LNCAP (cell line): ENCODE data around the gene UROS.

Experiments
- CTCF ChIP-seq: fragments of 450-650 bp; IDR thresholded peaks from 2 replicates; pipeline ENCODE4 v1.5.1; 2017; ENCODE audit warnings: mild to moderate bottlenecking

The UROS gene

DNA sequence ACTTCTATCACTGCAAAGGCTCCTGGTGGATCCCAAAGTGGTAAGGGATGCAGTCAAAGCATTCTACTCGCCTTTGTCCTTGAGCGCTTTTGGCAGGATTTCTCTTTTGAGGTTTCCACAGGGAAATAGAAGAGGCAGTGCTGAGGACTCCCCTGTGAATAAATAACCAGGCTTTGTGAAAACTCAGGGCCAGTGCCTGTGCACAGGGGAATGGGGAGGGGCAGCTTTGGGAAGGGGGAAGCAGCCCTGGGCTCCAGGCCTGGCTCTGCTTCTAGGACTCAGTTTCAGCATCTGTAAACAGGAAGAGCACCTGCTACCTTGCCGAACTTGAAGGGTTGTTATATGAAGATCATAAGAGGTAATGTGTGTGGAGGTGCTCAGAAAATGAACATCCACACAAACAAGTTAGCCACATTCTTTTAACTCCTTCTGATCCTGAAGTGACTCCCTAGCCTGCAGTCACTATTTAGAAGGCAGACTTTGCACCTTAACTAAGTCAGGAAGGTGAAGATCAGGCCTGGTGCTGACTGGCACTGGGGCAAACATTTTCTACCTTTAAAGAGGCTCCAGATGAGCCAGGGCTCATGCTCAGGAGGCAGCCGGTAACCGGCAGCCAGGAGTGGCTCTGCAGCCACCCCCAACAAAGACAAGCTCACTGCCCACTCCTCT, 24.9 kb downstream of the UROS start:
- no peak for TF ChIP-seq CTCF

DNA sequence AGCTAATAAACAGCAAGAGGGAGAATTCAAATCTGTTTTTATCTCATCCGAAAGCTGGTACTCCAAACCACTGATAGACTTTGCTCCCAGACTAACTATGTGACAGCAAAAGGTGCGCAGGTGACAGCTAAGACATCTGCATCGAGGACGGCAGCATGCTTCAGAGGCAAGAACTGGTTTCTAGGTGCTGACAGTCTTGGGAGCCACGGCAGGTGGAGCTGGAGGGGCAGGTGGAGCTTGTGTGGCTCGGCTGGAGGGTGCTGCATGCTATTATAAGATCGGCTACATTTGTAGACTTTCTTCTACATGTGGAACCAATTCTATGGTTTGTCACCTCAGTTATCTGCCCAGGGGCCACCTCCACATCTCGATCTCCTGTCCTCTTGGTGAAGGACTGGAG, 25.6 kb downstream of the UROS start:
- TF ChIP-seq CTCF: no peak

- TF ChIP-seq CTCF: no peak
Observed at GRCh38 chr10:125795637-125796190, 27.3 kb downstream of the UROS start.

DNA sequence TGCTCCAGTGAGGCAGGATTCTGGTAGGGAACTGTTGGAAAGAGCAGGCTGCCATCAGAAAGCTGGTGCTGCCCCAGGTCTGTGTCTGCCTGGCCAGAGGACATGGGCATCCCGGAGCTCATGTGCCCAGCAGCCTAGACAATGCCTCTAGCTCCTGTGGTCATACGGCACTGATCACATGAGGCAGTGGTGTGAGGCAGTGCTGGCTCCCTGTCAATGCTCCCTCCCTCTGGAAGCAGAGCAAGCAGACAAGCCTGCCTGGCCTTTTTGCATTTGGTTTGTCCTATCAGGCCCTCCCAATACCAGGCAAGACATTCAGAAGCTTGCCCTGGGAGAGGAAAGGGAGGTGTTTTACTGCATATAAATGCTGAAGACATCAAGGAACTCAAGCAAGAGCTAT, 27.9 kb downstream of the UROS start:
- TF ChIP-seq CTCF: no peak

DNA sequence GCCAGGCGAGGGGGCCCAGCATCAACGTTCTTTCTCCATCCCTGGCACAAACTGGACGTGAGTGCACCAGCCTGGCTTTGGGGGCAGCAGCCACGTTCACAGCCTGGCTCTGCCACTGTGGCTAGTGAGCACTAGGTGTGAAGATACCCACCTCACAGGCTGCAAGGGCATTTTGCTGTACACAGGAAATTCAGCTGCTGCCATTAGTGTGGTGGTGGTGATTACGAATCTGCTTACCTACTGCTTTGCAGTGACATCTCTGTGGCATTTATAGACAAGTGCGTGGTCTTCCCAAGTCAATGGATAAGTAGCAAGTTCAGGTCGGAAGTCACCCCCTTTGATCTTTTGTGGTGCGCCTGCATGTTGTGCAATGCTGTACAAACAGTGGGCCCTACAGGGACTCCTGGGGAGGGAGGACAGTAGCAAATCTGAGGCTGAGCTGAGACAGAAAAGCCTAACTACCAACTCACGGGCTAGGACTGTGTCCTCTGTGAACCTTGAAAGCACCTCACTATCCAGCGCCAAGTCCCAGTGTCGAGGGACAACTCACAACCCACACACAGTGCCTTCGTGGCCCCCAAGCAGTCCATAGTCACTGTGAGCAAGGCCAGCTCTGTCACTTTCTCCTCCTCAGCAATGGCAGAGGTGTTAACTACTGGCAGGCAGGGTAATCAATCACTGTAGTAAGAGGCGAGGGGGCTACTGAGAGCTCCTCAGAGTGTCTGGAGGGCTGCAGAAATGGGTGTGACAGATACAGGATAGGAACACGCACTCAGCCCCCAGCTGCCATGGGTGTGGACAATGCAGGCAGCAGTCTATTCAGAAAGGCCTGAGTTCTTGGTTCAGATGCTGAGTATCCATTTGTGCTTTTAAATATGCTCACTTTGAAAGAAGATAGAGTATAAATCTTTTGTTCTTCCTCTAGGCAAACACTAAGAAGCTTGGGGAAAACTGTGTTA, 30.4 kb downstream of the UROS start:
- no peak for TF ChIP-seq CTCF

DNA sequence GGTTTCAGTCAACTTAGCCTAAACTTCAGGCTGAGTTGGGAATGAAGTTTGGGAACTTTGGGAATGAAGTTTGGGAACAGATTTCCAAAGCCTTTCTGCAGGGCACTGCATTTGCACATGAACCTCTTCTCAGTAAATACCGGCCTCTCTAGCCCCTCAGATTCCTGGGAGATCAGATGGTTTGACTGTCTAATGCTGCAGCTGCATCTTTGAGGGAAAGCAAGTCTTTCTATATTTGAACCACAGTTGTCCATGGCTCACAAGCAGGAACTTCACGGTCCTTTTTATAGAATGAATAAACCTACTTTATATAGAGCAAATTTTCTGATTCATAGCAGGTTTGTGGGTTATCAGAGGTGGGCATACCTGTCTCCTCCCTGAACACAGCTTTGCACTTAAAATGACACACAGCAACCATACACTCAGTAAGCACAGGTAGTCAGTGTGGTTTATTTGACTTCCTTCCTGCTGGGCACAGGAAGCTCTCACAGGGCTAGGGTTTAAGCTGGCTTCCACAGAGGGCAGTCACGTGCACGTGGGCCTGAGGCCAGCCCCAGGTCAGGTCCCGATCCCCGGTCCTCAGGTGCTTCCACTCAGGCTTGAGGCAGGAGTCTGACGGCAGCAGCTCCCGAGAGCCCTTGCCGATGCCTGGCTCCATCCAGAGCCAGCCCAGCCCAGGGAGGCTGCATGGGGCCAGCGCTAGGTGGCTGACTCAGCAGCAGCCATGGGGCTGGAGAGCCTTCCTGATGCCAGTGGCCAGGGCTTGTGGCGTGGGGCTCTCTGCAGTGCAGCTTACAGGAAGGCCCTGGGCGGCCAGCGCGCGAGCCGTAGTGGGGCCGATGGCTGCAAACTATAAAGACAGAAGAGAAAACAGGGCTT, 34.7 kb downstream of the UROS start:
- TF ChIP-seq CTCF: no peak

DNA sequence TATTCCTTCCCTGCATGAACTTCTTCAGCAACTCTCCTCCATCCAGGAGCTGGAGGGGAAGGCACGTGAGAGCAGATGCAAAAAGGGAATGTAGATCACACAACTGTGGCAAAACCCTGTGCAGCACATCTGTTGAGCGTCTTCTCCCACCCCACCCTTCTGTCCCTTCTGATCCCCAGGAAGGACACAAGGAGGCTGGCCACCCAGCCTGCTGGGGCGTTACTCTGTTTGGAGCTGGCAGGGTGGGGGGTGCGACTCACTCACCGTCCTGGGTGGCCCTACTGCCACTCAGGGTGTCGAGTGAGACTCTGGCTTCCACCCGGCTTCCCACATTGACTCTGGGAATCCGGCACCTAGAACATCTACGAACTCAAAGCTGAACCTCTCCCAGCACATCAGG, 37.3 kb downstream of the UROS start:
- no peak for TF ChIP-seq CTCF
